GM23338 (cell line): ENCODE results near the gene NBDY.

ENCODE experiments used
- NANOG ChIP-seq: IDR thresholded peaks from 2 replicates; pipeline ENCODE4 v1.6.1; 2016; ENCODE audit warnings: antibody characterized with exemption, borderline replicate concordance
- POLR2AphosphoS5 ChIP-seq: IDR thresholded peaks from 2 replicates; pipeline ENCODE4 v1.6.1; 2016; ENCODE audit warnings: antibody characterized with exemption, low read depth
- TF ChIP-seq, protein P1 (sequence below), 2 experiments: fragments of 200-600 bp in 1 of 2; sonication (generic) in 1 of 2; conservative IDR thresholded peaks; 2 replicates each; pipeline versions ENCODE4 v1.5.1 to v1.6.1; 2016 to 2017; ENCODE audit warnings: antibody characterized with exemption in 2 of 2, low read depth in 2 of 2, mild to moderate bottlenecking in 2 of 2, moderate library complexity in 1 of 2

DNA sequence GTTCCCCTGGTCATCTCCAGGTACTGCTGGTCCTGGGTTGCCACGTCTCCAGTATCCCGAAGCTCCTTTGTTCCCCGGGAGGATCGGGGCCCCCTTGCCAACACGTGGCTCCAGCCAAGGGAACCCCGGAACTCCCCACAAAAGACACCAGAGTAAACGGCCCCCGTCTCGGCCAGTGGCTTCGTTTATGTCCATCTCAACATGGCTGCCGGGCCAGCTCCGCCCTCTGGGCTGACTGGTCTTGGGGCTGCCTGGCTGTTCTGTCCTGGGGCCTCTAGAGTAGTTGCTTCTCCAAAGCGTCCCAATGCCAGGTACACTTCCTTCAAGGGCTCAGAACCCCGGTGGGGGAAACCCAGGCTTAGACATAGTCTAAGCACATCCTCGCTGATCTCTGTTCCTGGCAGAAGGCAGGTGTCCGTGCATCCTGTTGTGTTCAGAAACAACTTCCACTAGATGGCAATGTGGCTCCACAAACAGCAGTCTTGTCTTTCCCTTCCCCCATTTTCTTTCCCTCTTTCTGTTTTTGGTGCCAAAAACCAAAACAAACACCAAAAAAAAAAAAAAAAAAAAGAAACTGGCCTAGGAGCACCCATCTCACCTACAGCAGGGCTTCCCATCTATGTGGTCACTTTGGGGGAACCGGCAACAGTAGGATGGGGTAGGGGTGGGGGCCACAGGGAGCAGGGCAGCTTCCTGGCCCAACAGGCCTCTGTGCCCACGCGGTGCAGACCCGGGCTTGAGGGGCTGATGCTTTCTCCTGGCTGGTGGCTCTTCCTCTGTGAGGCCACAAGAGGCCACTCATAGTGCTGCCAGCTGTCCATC lies 35.3 kb downstream of the NBDY start:
- TF ChIP-seq, protein P1, sequence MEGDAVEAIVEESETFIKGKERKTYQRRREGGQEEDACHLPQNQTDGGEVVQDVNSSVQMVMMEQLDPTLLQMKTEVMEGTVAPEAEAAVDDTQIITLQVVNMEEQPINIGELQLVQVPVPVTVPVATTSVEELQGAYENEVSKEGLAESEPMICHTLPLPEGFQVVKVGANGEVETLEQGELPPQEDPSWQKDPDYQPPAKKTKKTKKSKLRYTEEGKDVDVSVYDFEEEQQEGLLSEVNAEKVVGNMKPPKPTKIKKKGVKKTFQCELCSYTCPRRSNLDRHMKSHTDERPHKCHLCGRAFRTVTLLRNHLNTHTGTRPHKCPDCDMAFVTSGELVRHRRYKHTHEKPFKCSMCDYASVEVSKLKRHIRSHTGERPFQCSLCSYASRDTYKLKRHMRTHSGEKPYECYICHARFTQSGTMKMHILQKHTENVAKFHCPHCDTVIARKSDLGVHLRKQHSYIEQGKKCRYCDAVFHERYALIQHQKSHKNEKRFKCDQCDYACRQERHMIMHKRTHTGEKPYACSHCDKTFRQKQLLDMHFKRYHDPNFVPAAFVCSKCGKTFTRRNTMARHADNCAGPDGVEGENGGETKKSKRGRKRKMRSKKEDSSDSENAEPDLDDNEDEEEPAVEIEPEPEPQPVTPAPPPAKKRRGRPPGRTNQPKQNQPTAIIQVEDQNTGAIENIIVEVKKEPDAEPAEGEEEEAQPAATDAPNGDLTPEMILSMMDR (conservative IDR thresholded peaks at IDR 0.05; ENCODE audit: low read depth in 2 of 2): peak; percentile 48 to 69
- TF ChIP-seq POLR2AphosphoS5 (no peak), NANOG (no peak)
